Aorta (tissue), 5 donors: Measurements from ENCODE around the gene MAP3K9. TPM values are rescaled to one million over a fixed set of nuclear protein-coding genes. Genes with fewer than 3 reads are reported as not detected.

Source experiments
- ATAC-seq: fragments of 200-7000 bp; cut with Tn5 transposase; one replicate; pipeline ENCODE4 v1.9.1; 2022; ENCODE audit warnings: moderate library complexity; ENCODE audit not compliant: low FRiP score
- DNase-seq, 2 donors: peaks; one replicate each; pipeline ENCODE4 v3.0.0-alpha.2; 2020
- H3K27ac ChIP-seq, 2 donors: one replicate each; pipeline ENCODE4 v1.5.1; 2013; ENCODE audit warnings: low read length in 2 of 2, mild to moderate bottlenecking in 2 of 2, moderate library complexity in 2 of 2, control low read depth in 1 of 2, inconsistent platforms in 1 of 2, low read depth in 1 of 2
- H3K27me3 ChIP-seq, 2 donors: one replicate each; pipeline ENCODE4 v1.6.1; 2013; ENCODE audit warnings: control low read depth in 1 of 2, low read length in 1 of 2, mild to moderate bottlenecking in 1 of 2, moderate library complexity in 1 of 2; ENCODE audit not compliant: insufficient read depth in 2 of 2, control insufficient read depth in 1 of 2
- H3K36me3 ChIP-seq, 2 donors: one replicate each; pipeline ENCODE4 v1.6.1; 2013; ENCODE audit warnings: control low read depth in 1 of 2, low read length in 1 of 2, mild to moderate bottlenecking in 1 of 2; ENCODE audit not compliant: insufficient read depth in 2 of 2, control insufficient read depth in 1 of 2
- H3K4me1 ChIP-seq, 2 donors: one replicate each; pipeline ENCODE4 v1.6.1; 2013; ENCODE audit warnings: low read length in 2 of 2, control low read depth in 1 of 2, mild to moderate bottlenecking in 1 of 2, moderate library complexity in 1 of 2; ENCODE audit not compliant: insufficient read depth in 2 of 2, control insufficient read depth in 1 of 2
- H3K4me3 ChIP-seq, 2 donors: one replicate each; pipeline ENCODE4 v1.5.1; 2013; ENCODE audit warnings: low read length in 2 of 2, control low read depth in 1 of 2, mild to moderate bottlenecking in 1 of 2
- H3K9me3 ChIP-seq: one replicate; pipeline ENCODE4 v1.6.1; 2013; ENCODE audit warnings: mild to moderate bottlenecking, low read length; ENCODE audit not compliant: control insufficient read depth
- WGBS, 2 donors: extraction: QIAGEN DNeasy Blood & Tissue Kit; methylation state at CpG; one replicate each; pipeline ENCODE4 v1.1.7; 2013; 5-methylcytosine and 5-hydroxymethylcytosine counted together
- intact Hi-C, 2 donors: fragments of 100-400 bp; cut with DNase I; formaldehyde crosslinking; loops; one replicate each; pipeline versions ENCODE4 v1.14.2 to v1.15.0; 2022
- polyA plus RNA-seq, 2 donors: library from polyadenylated mRNA; stranded (reverse); fragments of 200-250 nt; gene quantifications; one replicate each; pipeline ENCODE4 v1.2.3, GENCODE V29; 2013
- total RNA-seq, 2 donors: library from RNA; stranded (reverse); fragmentation: NEBNext Ultra II Directional; extraction: Animal tissue kit (Norgen Biotek cat#: 25700); gene quantifications; one replicate each; pipeline ENCODE4 v1.2.1, GENCODE V29; 2021
- donor health status: healthy with polysubstance abuse.
- donor health status: Bipolar disorder and iron deficiency.
- donor health status: DM: no; HTN: no; CAD: no.
- donor health status: DM: no; HTN: no; CAD: no.
- donor health status: DM: yes; HTN: yes; CAD: no.

The MAP3K9 gene
- total and polyA plus RNA-seq, 4 donors = 0.20 to 1.5 (median 0.73) TPM

- H3K4me1 ChIP-seq = no peaks in the 10 kb centered on the region
- H3K27ac ChIP-seq = no peak overlapping the region
- no peak overlapping the region for H3K4me3 ChIP-seq
- intact Hi-C loops = no loop called here
- no peaks in the 10 kb centered on the region for H3K27me3 ChIP-seq
- no peak for DNase-seq
- ATAC-seq = no peak
- H3K36me3 ChIP-seq = no peaks in the 10 kb centered on the region
- no peaks in the 10 kb centered on the region for H3K9me3 ChIP-seq
Measured at GRCh38 chr14:70755655-70756054, 53.7 kb downstream of the MAP3K9 start.

GRCh38 chr14:70754991-70755390 is 54.3 kb downstream of the MAP3K9 start:
- H3K4me1 ChIP-seq = no peaks in the 10 kb centered on the region
- no peak overlapping the region for H3K4me3 ChIP-seq
- H3K27me3 ChIP-seq = no peaks in the 10 kb centered on the region
- no peaks in the 10 kb centered on the region for H3K9me3 ChIP-seq
- H3K27ac ChIP-seq = no peak overlapping the region
- no peaks in the 10 kb centered on the region for H3K36me3 ChIP-seq
- DNase-seq (no peak), ATAC-seq (no peak)
- 16 to 23% methylated on average over 3 of the region's 3 CpGs for WGBS, 2 donors
- intact Hi-C loops = no loop called here

- no peaks in the 10 kb centered on the region for H3K9me3 ChIP-seq
- ATAC-seq (no peak), DNase-seq (no peak)
- intact Hi-C loops = no loop called here
- no peak overlapping the region for H3K4me3 ChIP-seq
- peaks cover 0 to under 1% of the 10 kb centered on the region in 2 donors for H3K4me1 ChIP-seq
- no peaks in the 10 kb centered on the region for H3K36me3 ChIP-seq
- no peaks in the 10 kb centered on the region for H3K27me3 ChIP-seq
- WGBS, 2 donors = 72 to 79% methylated on average over 4 of the region's 4 CpGs
- no peak overlapping the region for H3K27ac ChIP-seq
Measured at GRCh38 chr14:70753518-70753953, 55.8 kb downstream of the MAP3K9 start.

GRCh38 chr14:70748422-70748821 is 60.9 kb downstream of the MAP3K9 start:
- H3K9me3 ChIP-seq = no peaks in the 10 kb centered on the region
- H3K4me3 ChIP-seq = no peak overlapping the region
- H3K36me3 ChIP-seq = no peaks in the 10 kb centered on the region
- H3K27me3 ChIP-seq = no peaks in the 10 kb centered on the region
- intact Hi-C loops = no loop called here
- ATAC-seq (no peak), DNase-seq (no peak)
- 38 to 48% methylated on average over 3 of the region's 3 CpGs for WGBS, 2 donors
- H3K27ac ChIP-seq = no peak overlapping the region
- peaks cover 0 to 2% of the 10 kb centered on the region in 2 donors for H3K4me1 ChIP-seq

GRCh38 chr14:70744641-70745040 is 64.7 kb downstream of the MAP3K9 start:
- DNase-seq (no peak), ATAC-seq (no peak)
- Histone ChIP-seq H3K4me1 (peaks cover 0 to 2% of the 10 kb centered on the region in 2 donors), H3K4me3 (no peak overlapping the region), H3K36me3 (no peaks in the 10 kb centered on the region), H3K9me3 (no peaks in the 10 kb centered on the region), H3K27ac (no peak overlapping the region), H3K27me3 (peaks cover 0 to 2% of the 10 kb centered on the region in 2 donors)
- intact Hi-C loops = no loop called here
- WGBS, 2 donors = 87 to 94% methylated on average over 2 of the region's 2 CpGs

GRCh38 chr14:70742316-70742715 is 67.0 kb downstream of the MAP3K9 start:
- ATAC-seq = no peak

GRCh38 chr14:70741482-70741881 is 67.8 kb downstream of the MAP3K9 start:
- 61 to 66% methylated on average over 6 of the region's 6 CpGs for WGBS, 2 donors

More at GRCh38 chr14:70742316-70742715, 67.0 kb downstream of the MAP3K9 start:
- DNase-seq = no peak
- no peak overlapping the region for H3K27ac ChIP-seq
- 89 to 92% methylated on average over 14 of the region's 14 CpGs for WGBS, 2 donors
- no peaks in the 10 kb centered on the region for H3K4me1 ChIP-seq
- peaks cover 0 to 2% of the 10 kb centered on the region in 2 donors for H3K27me3 ChIP-seq
- intact Hi-C loops = no loop called here
- no peak overlapping the region for H3K4me3 ChIP-seq
- no peaks in the 10 kb centered on the region for H3K9me3 ChIP-seq
- no peaks in the 10 kb centered on the region for H3K36me3 ChIP-seq

GRCh38 chr14:70735043-70735442 is 74.3 kb downstream of the MAP3K9 start:
- intact Hi-C loops = no loop called here
- Histone ChIP-seq H3K27ac (no peak overlapping the region), H3K36me3 (no peaks in the 10 kb centered on the region), H3K4me1 (no peaks in the 10 kb centered on the region), H3K27me3 (no peaks in the 10 kb centered on the region), H3K9me3 (no peaks in the 10 kb centered on the region), H3K4me3 (no peak overlapping the region)
- 14 to 22% methylated on average over 4 of the region's 4 CpGs for WGBS, 2 donors
- no peak for DNase-seq
- peak; percentile 13 for ATAC-seq

More at GRCh38 chr14:70741482-70741881, 67.8 kb downstream of the MAP3K9 start:
- H3K4me1 ChIP-seq = no peaks in the 10 kb centered on the region
- no peak overlapping the region for H3K27ac ChIP-seq
- H3K27me3 ChIP-seq = peaks cover 0 to 2% of the 10 kb centered on the region in 2 donors
- no peak overlapping the region for H3K4me3 ChIP-seq
- no peaks in the 10 kb centered on the region for H3K36me3 ChIP-seq
- no peak for DNase-seq
- H3K9me3 ChIP-seq = no peaks in the 10 kb centered on the region
- intact Hi-C loops = no loop called here
- no peak for ATAC-seq

GRCh38 chr14:70731447-70732239 is 77.7 kb downstream of the MAP3K9 start:
- ATAC-seq = no peak
- H3K4me3 ChIP-seq = no peak overlapping the region

More at GRCh38 chr14:70731447-70732239, 77.7 kb downstream of the MAP3K9 start:
- H3K4me1 ChIP-seq = no peaks in the 10 kb centered on the region
- no peak overlapping the region for H3K27ac ChIP-seq
- intact Hi-C loops = no loop called here
- H3K36me3 ChIP-seq = no peaks in the 10 kb centered on the region
- H3K9me3 ChIP-seq = no peaks in the 10 kb centered on the region
- no peak for DNase-seq
- no peaks in the 10 kb centered on the region for H3K27me3 ChIP-seq
- WGBS, 2 donors = 79 to 82% methylated on average over 7 of the region's 7 CpGs
